GM21360 (cell line): ENCODE data around the gene BMP7.
"Not testable (repeated sequence)": the region's sequence is repeated elsewhere in the genome, so short reads cannot be mapped to it uniquely, and the experiment has no call there.

ENCODE experiments used
- ATAC-seq: cut with Tn5 transposase; IDR thresholded peaks from one replicate; pipeline ENCODE4 v1.9.1; 2021; ENCODE audit warnings: mild to moderate bottlenecking, moderate library complexity; ENCODE audit not compliant: unreplicated experiment

The BMP7 gene

GRCh38 chr20:57158474-57158873 is 108.0 kb downstream of the BMP7 start:
- ATAC-seq = no peak

GRCh38 chr20:57157787-57158186 is 108.7 kb downstream of the BMP7 start:
- not testable (repeated sequence) for ATAC-seq

GRCh38 chr20:57157106-57157691 is 109.2 kb downstream of the BMP7 start:
- no peak for ATAC-seq

GRCh38 chr20:57156011-57156729 is 110.3 kb downstream of the BMP7 start:
- ATAC-seq = no peak

GRCh38 chr20:57155415-57155814 is 111.0 kb downstream of the BMP7 start:
- ATAC-seq = no peak

- no peak for ATAC-seq
Measured at GRCh38 chr20:57153238-57153905, 113.1 kb downstream of the BMP7 start.

- no peak for ATAC-seq
Measured at GRCh38 chr20:57152557-57152956, 113.9 kb downstream of the BMP7 start.

GRCh38 chr20:57150559-57150958 is 115.9 kb downstream of the BMP7 start:
- ATAC-seq = no peak

GRCh38 chr20:57148263-57148662 is 118.2 kb downstream of the BMP7 start:
- ATAC-seq = no peak

- ATAC-seq = no peak
Measured at GRCh38 chr20:57147185-57147584, 119.3 kb downstream of the BMP7 start.

GRCh38 chr20:57146155-57146554 is 120.3 kb downstream of the BMP7 start:
- ATAC-seq = no peak

- ATAC-seq = no peak
Measured at GRCh38 chr20:57145089-57145631, 121.3 kb downstream of the BMP7 start.

- no peak for ATAC-seq
Measured at GRCh38 chr20:57143173-57143572, 123.3 kb downstream of the BMP7 start.

- ATAC-seq = no peak
Measured at GRCh38 chr20:57142667-57143066, 123.8 kb downstream of the BMP7 start.

- no peak for ATAC-seq
Measured at GRCh38 chr20:57141492-57141891, 124.9 kb downstream of the BMP7 start.

GRCh38 chr20:57140416-57140965 is 126.0 kb downstream of the BMP7 start:
- ATAC-seq = no peak

- ATAC-seq = no peak
Measured at GRCh38 chr20:57139342-57140093, 126.9 kb downstream of the BMP7 start.

- ATAC-seq = no peak
Measured at GRCh38 chr20:57138198-57138995, 128.0 kb downstream of the BMP7 start.

- ATAC-seq = no peak
Measured at GRCh38 chr20:57137676-57138075, 128.8 kb downstream of the BMP7 start.

- ATAC-seq = no peak
Measured at GRCh38 chr20:57136734-57137133, 129.7 kb downstream of the BMP7 start.
